HG02973 (cell line): Measurements from ENCODE around the gene CENPX.

Experiments
- ATAC-seq: cut with Tn5 transposase; IDR thresholded peaks from one replicate; pipeline ENCODE4 v1.9.1; 2021; ENCODE audit warnings: moderate library complexity; ENCODE audit not compliant: unreplicated experiment

The CENPX gene

GRCh38 chr17:82013772-82014321 lies 8.8 kb downstream of the CENPX start:
- ATAC-seq = no peak

- no peak for ATAC-seq
These were observed 9.3 kb downstream of the CENPX start for GRCh38 chr17:82013341-82013740.

- ATAC-seq = no peak
These were observed 9.9 kb downstream of the CENPX start for GRCh38 chr17:82012640-82013295.

- no peak for ATAC-seq
These were observed 10.4 kb downstream of the CENPX start for GRCh38 chr17:82012261-82012639.

- no peak for ATAC-seq
These were observed 11.0 kb downstream of the CENPX start for GRCh38 chr17:82011617-82012187.

GRCh38 chr17:82010575-82011525 lies 11.8 kb downstream of the CENPX start:
- ATAC-seq = no peak

- no peak for ATAC-seq
These were observed 13.3 kb downstream of the CENPX start for GRCh38 chr17:82009413-82009812.

- ATAC-seq = no peak
These were observed 13.7 kb downstream of the CENPX start for GRCh38 chr17:82008941-82009405.

GRCh38 chr17:82008258-82008940 lies 14.3 kb downstream of the CENPX start:
- ATAC-seq = no peak

- no peak for ATAC-seq
These were observed 15.0 kb downstream of the CENPX start for GRCh38 chr17:82007495-82008257.

- no peak for ATAC-seq
These were observed 15.5 kb downstream of the CENPX start for GRCh38 chr17:82007228-82007494.

GRCh38 chr17:82006468-82007227 lies 16.0 kb downstream of the CENPX start:
- no peak for ATAC-seq

- no peak for ATAC-seq
These were observed 16.9 kb downstream of the CENPX start for GRCh38 chr17:82005701-82006348.

- no peak for ATAC-seq
These were observed 17.9 kb downstream of the CENPX start for GRCh38 chr17:82004517-82005455.

GRCh38 chr17:82003411-82004381 lies 19.0 kb downstream of the CENPX start:
- no peak for ATAC-seq

GRCh38 chr17:82001571-82002056 lies 21.1 kb downstream of the CENPX start:
- no peak for ATAC-seq
